GM20000 (cell line): ENCODE measurements around the gene IL1RAPL1.

Experiments used
- DNase-seq: peaks from one replicate; pipeline ENCODE4 v3.0.0; 2012; ENCODE audit warnings: low spot score
- CTCF ChIP-seq: IDR thresholded peaks from 2 replicates; pipeline ENCODE4 v1.5.1; 2012; ENCODE audit warnings: mild to moderate bottlenecking, control low read depth; ENCODE audit errors: extremely low read depth, missing control alignments

The IL1RAPL1 gene

GRCh38 chrX:29067351-29067750, 480.1 kb downstream of the IL1RAPL1 start:
- TF ChIP-seq CTCF = no peak
- DNase-seq = no peak

GRCh38 chrX:29071525-29072320, 484.5 kb downstream of the IL1RAPL1 start:
- TF ChIP-seq CTCF = no peak
- no peak for DNase-seq

- no peak for TF ChIP-seq CTCF
- DNase-seq = no peak
Measured at GRCh38 chrX:29082558-29082957, 495.3 kb downstream of the IL1RAPL1 start.

GRCh38 chrX:29083823-29084222, 496.6 kb downstream of the IL1RAPL1 start:
- DNase-seq = no peak
- no peak for TF ChIP-seq CTCF

GRCh38 chrX:29090811-29091210, 503.6 kb downstream of the IL1RAPL1 start:
- TF ChIP-seq CTCF = no peak
- DNase-seq = no peak

- DNase-seq = no peak
- TF ChIP-seq CTCF = no peak
Measured at GRCh38 chrX:29107231-29107630, 520.0 kb downstream of the IL1RAPL1 start.

GRCh38 chrX:29110041-29110440, 522.8 kb downstream of the IL1RAPL1 start:
- no peak for TF ChIP-seq CTCF
- DNase-seq = no peak
